ENCODE results near the gene SGMS2. TPM values are rescaled to one million over a fixed set of nuclear protein-coding genes. Genes with fewer than 3 reads are reported as not detected.
A peak's percentile ranks its signal among the peaks of the same experiment; 100 is the strongest.

The SGMS2 gene
- total RNA-seq, 2 donors from 2014 or later: 0.32 TPM; not detected in 1

- no peaks in the 10 kb centered on the region for H3K9me3 ChIP-seq (ENCODE audit: control insufficient read depth, low read length, poor library complexity, severe bottlenecking)
- Mint-ChIP-seq H3K36me3 (ENCODE audit: low read depth) (no peaks in the 10 kb centered on the region), H3K27ac (no peak overlapping the region), H3K27me3 (peaks cover 15% of the 10 kb centered on the region), H3K4me1 (no peaks in the 10 kb centered on the region), H3K4me3 (no peak overlapping the region)
- DNase-seq: no peak
- peak; percentile 12 for ATAC-seq
Measured at GRCh38 chr4:107837776-107838618, 13.3 kb downstream of the SGMS2 start.

GRCh38 chr4:107838861-107839565 is 14.3 kb downstream of the SGMS2 start:
- no peaks in the 10 kb centered on the region for H3K9me3 ChIP-seq (ENCODE audit: control insufficient read depth, low read length, poor library complexity, severe bottlenecking)
- no peaks in the 10 kb centered on the region for H3K36me3 Mint-ChIP-seq (ENCODE audit: low read depth)
- ATAC-seq (no peak), DNase-seq (no peak)
- H3K4me3 Mint-ChIP-seq: no peak overlapping the region
- no peaks in the 10 kb centered on the region for H3K4me1 Mint-ChIP-seq
- H3K27me3 Mint-ChIP-seq: peaks cover 22% of the 10 kb centered on the region
- no peak overlapping the region for H3K27ac Mint-ChIP-seq

- no peak for DNase-seq
- no peaks in the 10 kb centered on the region for H3K4me1 Mint-ChIP-seq
- no peaks in the 10 kb centered on the region for H3K9me3 ChIP-seq (ENCODE audit: control insufficient read depth, low read length, poor library complexity, severe bottlenecking)
- H3K27me3 Mint-ChIP-seq: peaks cover 34% of the 10 kb centered on the region
- no peak overlapping the region for H3K4me3 Mint-ChIP-seq
- ATAC-seq: no peak
- peaks cover 2% of the 10 kb centered on the region for H3K36me3 Mint-ChIP-seq (ENCODE audit: low read depth)
- no peak overlapping the region for H3K27ac Mint-ChIP-seq
Measured at GRCh38 chr4:107843391-107843790, 18.7 kb downstream of the SGMS2 start.

- H3K9me3 ChIP-seq (ENCODE audit: control insufficient read depth, low read length, poor library complexity, severe bottlenecking): no peaks in the 10 kb centered on the region
- peaks cover 28% of the 10 kb centered on the region for H3K27me3 Mint-ChIP-seq
- no peak overlapping the region for H3K4me3 Mint-ChIP-seq
- H3K36me3 Mint-ChIP-seq (ENCODE audit: low read depth): peaks cover 2% of the 10 kb centered on the region
- ATAC-seq: no peak
- no peak for DNase-seq
- no peak overlapping the region for H3K27ac Mint-ChIP-seq
- peaks cover under 1% of the 10 kb centered on the region for H3K4me1 Mint-ChIP-seq
Measured at GRCh38 chr4:107845681-107846080, 20.9 kb downstream of the SGMS2 start.

GRCh38 chr4:107850438-107850837 is 25.7 kb downstream of the SGMS2 start:
- no peak overlapping the region for H3K27ac Mint-ChIP-seq
- peaks cover 18% of the 10 kb centered on the region for H3K27me3 Mint-ChIP-seq
- DNase-seq: no peak
- ATAC-seq: peak; percentile 54
- peaks cover 6% of the 10 kb centered on the region for H3K4me1 Mint-ChIP-seq
- no peaks in the 10 kb centered on the region for H3K9me3 ChIP-seq (ENCODE audit: control insufficient read depth, low read length, poor library complexity, severe bottlenecking)
- peaks cover 2% of the 10 kb centered on the region for H3K36me3 Mint-ChIP-seq (ENCODE audit: low read depth)
- no peak overlapping the region for H3K4me3 Mint-ChIP-seq

GRCh38 chr4:107853444-107854355 is 29.0 kb downstream of the SGMS2 start:
- peaks cover 6% of the 10 kb centered on the region for H3K4me1 Mint-ChIP-seq
- ATAC-seq: no peak

GRCh38 chr4:107854356-107855022 is 29.8 kb downstream of the SGMS2 start:
- peaks cover 51% of the 10 kb centered on the region for H3K27me3 Mint-ChIP-seq
- DNase-seq (no peak), ATAC-seq (no peak)
- H3K4me3 Mint-ChIP-seq: no peak overlapping the region
- no peak overlapping the region for H3K27ac Mint-ChIP-seq
- H3K9me3 ChIP-seq (ENCODE audit: control insufficient read depth, low read length, poor library complexity, severe bottlenecking): no peaks in the 10 kb centered on the region
- peaks cover 6% of the 10 kb centered on the region for H3K4me1 Mint-ChIP-seq
- H3K36me3 Mint-ChIP-seq (ENCODE audit: low read depth): peaks cover 6% of the 10 kb centered on the region

More at GRCh38 chr4:107853444-107854355, 29.0 kb downstream of the SGMS2 start:
- Mint-ChIP-seq H3K27me3 (peaks cover 46% of the 10 kb centered on the region), H3K36me3 (ENCODE audit: low read depth) (peaks cover 5% of the 10 kb centered on the region), H3K27ac (no peak overlapping the region), H3K4me3 (no peak overlapping the region)
- H3K9me3 ChIP-seq (ENCODE audit: control insufficient read depth, low read length, poor library complexity, severe bottlenecking): no peaks in the 10 kb centered on the region
- no peak for DNase-seq

GRCh38 chr4:107855723-107856122 is 31.0 kb downstream of the SGMS2 start:
- ATAC-seq: no peak
- Mint-ChIP-seq H3K36me3 (ENCODE audit: low read depth) (peaks cover 7% of the 10 kb centered on the region), H3K4me3 (no peak overlapping the region), H3K27ac (no peak overlapping the region), H3K4me1 (peaks cover 5% of the 10 kb centered on the region), H3K27me3 (peaks cover 59% of the 10 kb centered on the region)
- H3K9me3 ChIP-seq (ENCODE audit: control insufficient read depth, low read length, poor library complexity, severe bottlenecking): no peaks in the 10 kb centered on the region
- no peak for DNase-seq

- ATAC-seq: no peak
- Mint-ChIP-seq H3K4me3 (no peak overlapping the region), H3K27me3 (peaks cover 59% of the 10 kb centered on the region), H3K4me1 (no peaks in the 10 kb centered on the region), H3K27ac (no peak overlapping the region), H3K36me3 (ENCODE audit: low read depth) (peaks cover 7% of the 10 kb centered on the region)
- no peak for DNase-seq
- H3K9me3 ChIP-seq (ENCODE audit: control insufficient read depth, low read length, poor library complexity, severe bottlenecking): no peaks in the 10 kb centered on the region
Measured at GRCh38 chr4:107856901-107857300, 32.2 kb downstream of the SGMS2 start.

GRCh38 chr4:107857741-107858140 is 33.0 kb downstream of the SGMS2 start:
- H3K27me3 Mint-ChIP-seq: peaks cover 66% of the 10 kb centered on the region
- H3K36me3 Mint-ChIP-seq (ENCODE audit: low read depth): peaks cover 7% of the 10 kb centered on the region
- no peak overlapping the region for H3K4me3 Mint-ChIP-seq
- peaks cover 4% of the 10 kb centered on the region for H3K4me1 Mint-ChIP-seq
- no peaks in the 10 kb centered on the region for H3K9me3 ChIP-seq (ENCODE audit: control insufficient read depth, low read length, poor library complexity, severe bottlenecking)
- no peak for ATAC-seq
- no peak overlapping the region for H3K27ac Mint-ChIP-seq
- no peak for DNase-seq

- peaks cover 7% of the 10 kb centered on the region for H3K4me1 Mint-ChIP-seq
- H3K4me3 Mint-ChIP-seq: no peak overlapping the region
- H3K27ac Mint-ChIP-seq: no peak overlapping the region
- H3K27me3 Mint-ChIP-seq: peaks cover 71% of the 10 kb centered on the region
- H3K9me3 ChIP-seq (ENCODE audit: control insufficient read depth, low read length, poor library complexity, severe bottlenecking): no peaks in the 10 kb centered on the region
- H3K36me3 Mint-ChIP-seq (ENCODE audit: low read depth): peaks cover 7% of the 10 kb centered on the region
- ATAC-seq (no peak), DNase-seq (no peak)
Measured at GRCh38 chr4:107858158-107858742, 33.5 kb downstream of the SGMS2 start.

- no peak overlapping the region for H3K4me3 Mint-ChIP-seq
- no peak overlapping the region for H3K27ac Mint-ChIP-seq
- DNase-seq: no peak
Measured at GRCh38 chr4:107862658-107863057, 37.9 kb downstream of the SGMS2 start.

More at GRCh38 chr4:107862658-107863057, 37.9 kb downstream of the SGMS2 start:
- peak; percentile 74 for ATAC-seq
- Mint-ChIP-seq H3K4me1 (peaks cover 8% of the 10 kb centered on the region), H3K27me3 (peaks cover 50% of the 10 kb centered on the region), H3K36me3 (ENCODE audit: low read depth) (peaks cover 6% of the 10 kb centered on the region)
- no peaks in the 10 kb centered on the region for H3K9me3 ChIP-seq (ENCODE audit: control insufficient read depth, low read length, poor library complexity, severe bottlenecking)
